Measurements from ENCODE around the gene CETP. TPM values are rescaled to one million over a fixed set of nuclear protein-coding genes. Genes with fewer than 3 reads are reported as not detected.

Gene CETP
- total and polyA plus RNA-seq, 4 donors: 3.3 to 24.0 (median 6.3) TPM

DNA sequence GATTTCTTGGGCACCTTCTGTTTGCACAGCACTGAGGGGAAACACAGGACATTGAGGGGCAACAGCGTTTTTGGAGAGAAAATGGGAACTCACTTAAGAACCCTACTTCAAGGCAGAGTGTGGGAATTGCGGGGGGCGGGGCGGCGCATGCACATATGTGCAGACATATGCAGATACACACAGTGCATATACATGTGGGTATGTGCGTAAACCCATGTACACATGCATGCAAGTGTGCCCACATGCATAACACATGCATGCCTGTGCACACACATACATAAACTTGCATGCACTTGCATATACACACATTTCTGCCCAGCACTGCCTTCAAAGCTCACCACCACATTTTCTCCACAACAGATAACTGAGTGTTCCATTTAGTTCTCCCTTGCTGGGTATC, 60.0 kb downstream of the CETP start:
- 97% methylated on average over 6 of the region's 6 CpGs for WGBS
- no peak overlapping the region for H3K9ac ChIP-seq (ENCODE audit: low read depth in 1 of 2, low read length in 2 of 2)
- H3K36me3 ChIP-seq (ENCODE audit: control insufficient read depth in 4 of 4, insufficient read depth in 3 of 4, low read depth in 1 of 4, low read length in 3 of 4): peaks cover 10 to 18% (median 13%) of the 10 kb centered on the region in 4 donors
- no peak for TF ChIP-seq HNF4A (conservative IDR thresholded peaks at IDR 0.05)
- no peak for TF ChIP-seq CTCF (IDR thresholded peaks at IDR 0.05; ENCODE audit: low read depth, low read length, missing input control)
- TF ChIP-seq HNF4G (IDR thresholded peaks at IDR 0.05): no peak
- TF ChIP-seq, protein P1, sequence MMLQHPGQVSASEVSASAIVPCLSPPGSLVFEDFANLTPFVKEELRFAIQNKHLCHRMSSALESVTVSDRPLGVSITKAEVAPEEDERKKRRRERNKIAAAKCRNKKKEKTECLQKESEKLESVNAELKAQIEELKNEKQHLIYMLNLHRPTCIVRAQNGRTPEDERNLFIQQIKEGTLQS (IDR thresholded peaks at IDR 0.05): no peak
- TF ChIP-seq SP1 (IDR thresholded peaks at IDR 0.05): no peak
- no peak for TF ChIP-seq ZBTB33 (IDR thresholded peaks at IDR 0.05)
- TF ChIP-seq MAX (IDR thresholded peaks at IDR 0.05): no peak
- TF ChIP-seq RAD21 (IDR thresholded peaks at IDR 0.05): no peak
- no peak for TF ChIP-seq EGR1 (IDR thresholded peaks at IDR 0.05; ENCODE audit: low read depth in 2 of 2)
- no peak for TF ChIP-seq YY1 (IDR thresholded peaks at IDR 0.05)
- no peak for TF ChIP-seq REST (IDR thresholded peaks at IDR 0.05)
- no peak for TF ChIP-seq GABPA (IDR thresholded peaks at IDR 0.05 in 1 of 2, conservative IDR thresholded peaks at IDR 0.05 in 1 of 2)
- no peaks in the 10 kb centered on the region for H3K27me3 ChIP-seq (ENCODE audit: control insufficient read depth in 4 of 4, insufficient read depth in 4 of 4, low read length in 3 of 4)
- H3K9me3 ChIP-seq (ENCODE audit: control insufficient read depth in 4 of 4, low read length in 3 of 4): no peaks in the 10 kb centered on the region
- no peaks in the 10 kb centered on the region for H3K4me1 ChIP-seq (ENCODE audit: control insufficient read depth in 4 of 4, insufficient read depth in 4 of 4, low read length in 3 of 4)
- H3K4me3 ChIP-seq (ENCODE audit: low read depth in 1 of 3, low read length in 3 of 3): no peak overlapping the region
- DNase-seq (ENCODE audit: low spot score): no peak
- no peak overlapping the region for H3K27ac ChIP-seq (ENCODE audit: low read depth in 1 of 2, low read length in 2 of 2)

- Histone ChIP-seq H3K36me3 (ENCODE audit: control insufficient read depth in 4 of 4, insufficient read depth in 3 of 4, low read depth in 1 of 4, low read length in 3 of 4) (peaks cover 10 to 16% (median 13%) of the 10 kb centered on the region in 4 donors), H3K4me3 (ENCODE audit: low read depth in 1 of 3, low read length in 3 of 3) (no peak overlapping the region), H3K27me3 (ENCODE audit: control insufficient read depth in 4 of 4, insufficient read depth in 4 of 4, low read length in 3 of 4) (no peaks in the 10 kb centered on the region), H3K4me1 (ENCODE audit: control insufficient read depth in 4 of 4, insufficient read depth in 4 of 4, low read length in 3 of 4) (no peaks in the 10 kb centered on the region), H3K9me3 (ENCODE audit: control insufficient read depth in 4 of 4, low read length in 3 of 4) (no peaks in the 10 kb centered on the region), H3K27ac (ENCODE audit: low read depth in 1 of 2, low read length in 2 of 2) (no peak overlapping the region), H3K9ac (ENCODE audit: low read depth in 1 of 2, low read length in 2 of 2) (no peak overlapping the region)
- no peak for DNase-seq (ENCODE audit: low spot score)
- WGBS: 93% methylated on average over 7 of the region's 7 CpGs
- TF ChIP-seq JUND (IDR thresholded peaks at IDR 0.05) (no peak), NR2F2 (IDR thresholded peaks at IDR 0.05) (no peak), ZBTB33 (IDR thresholded peaks at IDR 0.05) (no peak), RXRA (IDR thresholded peaks at IDR 0.05) (no peak), CTCF (IDR thresholded peaks at IDR 0.05; ENCODE audit: low read depth, low read length, missing input control) (no peak), SP1 (IDR thresholded peaks at IDR 0.05) (no peak), FOXA1 (IDR thresholded peaks at IDR 0.05) (no peak), REST (IDR thresholded peaks at IDR 0.05) (no peak), HNF4A (conservative IDR thresholded peaks at IDR 0.05) (no peak)
Measured at GRCh38 chr16:57022445-57022844, 60.7 kb downstream of the CETP start.

All from liver (tissue), 9 donors.